Esophagus muscularis mucosa (tissue), 4 donors: ENCODE data around the gene EXOSC7.

ENCODE experiments used
- CTCF ChIP-seq, 3 experiments: fragments of 200-600 bp in 2 of 3; fragments of 450-650 bp in 1 of 3; sonication (generic) in 2 of 3; IDR thresholded peaks; one replicate each; pipeline ENCODE4 v1.5.1; 2017 to 2019; ENCODE audit warnings: antibody characterized with exemption in 3 of 3, mild to moderate bottlenecking in 2 of 3, moderate library complexity in 1 of 3
- EP300 ChIP-seq: sonication (generic); formaldehyde crosslinking; IDR thresholded peaks from one replicate; pipeline ENCODE4 v1.6.1; 2017; ENCODE audit warnings: antibody characterized with exemption
- POLR2A ChIP-seq: fragments of 450-650 bp; IDR thresholded peaks from one replicate; pipeline ENCODE4 v1.6.1; 2017; ENCODE audit warnings: antibody characterized with exemption, moderate library complexity, mild to moderate bottlenecking, low read depth
- POLR2AphosphoS5 ChIP-seq, 2 donors: sonication (generic); formaldehyde crosslinking; IDR thresholded peaks; one replicate each; pipeline ENCODE4 v1.6.1; 2017; ENCODE audit warnings: antibody characterized with exemption in 2 of 2

GRCh38 chr3:44957986-44958385, 18.1 kb upstream of the EXOSC7 start:
- no peak for TF ChIP-seq POLR2A
- no peak for TF ChIP-seq CTCF (IDR thresholded peaks at IDR 0.05)
- TF ChIP-seq POLR2AphosphoS5 (IDR thresholded peaks at IDR 0.05): no peak
- no peak for TF ChIP-seq EP300
